Endothelial cell of coronary artery (primary cell): Measurements from ENCODE around the gene FAM124A. TPM values are rescaled to one million over a fixed set of nuclear protein-coding genes. Genes with fewer than 3 reads are reported as not detected.

Experiments
- total RNA-seq: library from RNA; depleted of rRNA; stranded (reverse); fragments of >200 nt; gene quantifications from 2 replicates; pipeline ENCODE4 v1.2.3, GENCODE V29; 2014

Gene FAM124A, protein sequence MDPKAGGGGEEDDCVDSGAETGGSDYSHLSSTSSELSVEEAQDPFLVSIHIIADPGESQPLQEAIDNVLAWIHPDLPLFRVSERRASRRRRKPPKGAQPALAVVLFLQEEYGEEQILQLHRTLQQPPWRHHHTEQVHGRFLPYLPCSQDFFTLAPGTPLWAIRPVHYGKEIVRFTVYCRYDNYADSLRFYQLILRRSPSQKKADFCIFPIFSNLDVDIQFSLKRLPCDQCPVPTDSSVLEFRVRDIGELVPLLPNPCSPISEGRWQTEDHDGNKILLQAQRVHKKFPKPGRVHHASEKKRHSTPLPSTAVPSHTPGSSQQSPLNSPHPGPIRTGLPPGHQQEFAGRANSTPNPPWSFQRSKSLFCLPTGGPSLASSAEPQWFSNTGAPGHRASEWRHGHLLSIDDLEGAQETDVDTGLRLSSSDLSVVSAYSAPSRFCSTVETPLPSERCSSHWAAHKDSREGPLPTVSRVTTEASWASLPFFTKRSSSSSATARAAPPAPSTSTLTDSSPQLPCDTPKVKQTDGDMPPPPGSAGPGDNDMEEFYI
- 1.9 and 4.2 TPM in 2 replicates for total RNA-seq

DNA sequence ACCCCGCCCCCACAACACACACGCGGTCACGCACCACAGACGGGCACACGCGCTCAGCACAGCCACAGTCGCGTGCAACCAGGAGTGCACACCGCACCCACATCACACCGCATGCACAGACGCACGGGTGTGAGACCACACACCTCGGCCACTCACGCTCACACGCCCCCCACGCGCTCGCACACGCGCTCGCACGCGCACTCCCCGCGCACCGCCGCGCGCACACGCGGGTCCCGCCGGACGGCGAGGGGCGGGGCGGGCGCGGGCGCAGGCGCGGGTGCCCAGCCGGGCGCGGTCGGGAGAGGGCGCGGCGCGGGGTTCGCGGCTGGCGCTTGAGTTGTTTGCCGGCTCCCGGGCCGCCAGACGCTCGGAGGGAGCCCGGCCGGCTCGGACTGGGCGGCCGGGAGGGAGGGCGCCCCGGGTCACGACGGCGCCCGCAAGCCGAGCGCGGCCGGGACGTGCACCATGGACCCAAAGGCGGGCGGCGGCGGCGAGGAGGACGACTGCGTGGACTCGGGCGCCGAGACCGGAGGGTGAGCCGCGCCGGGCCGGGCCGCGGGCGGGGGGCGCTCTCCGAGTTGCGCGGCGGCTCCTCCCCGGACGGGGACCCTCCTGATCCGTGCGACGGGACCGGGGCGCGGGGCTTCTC lies at the start of gene FAM124A:
FAM124A (plus strand) TSS at position 362 of the 649 bp plus-strand sequence; CDS start at position 466, 104 bp downstream.

Other genes with a start within 250 kb of the FAM124A start
- 0.09 TPM in 1 of 2 replicates, not detected in the other for gene C13orf42, start 111.1 kb upstream of the FAM124A start, total RNA-seq
- gene SERPINE3, start 117.3 kb downstream of the FAM124A start, total RNA-seq, result not detected in 2 replicates
- 29.7 and 36.9 TPM in 2 replicates for gene INTS6, start 230.6 kb downstream of the FAM124A start, total RNA-seq